Measurements from ENCODE around the gene CHRM1. TPM values are rescaled to one million over a fixed set of nuclear protein-coding genes. Genes with fewer than 3 reads are reported as not detected.

CHRM1 gene
- total RNA-seq, 2 experiments from 2014 or later, result not detected

- H3K36me3 ChIP-seq (ENCODE audit: insufficient read depth, low read length), result no peaks in the 10 kb centered on the region
- no peaks in the 10 kb centered on the region for H3K9me3 ChIP-seq (ENCODE audit: low read length)
- no peak overlapping the region for H3K4me3 ChIP-seq (ENCODE audit: low read depth, low read length, poor library complexity, severe bottlenecking)
- no peak overlapping the region for H3K4me2 ChIP-seq (ENCODE audit: low read length)
- H4K20me1 ChIP-seq (ENCODE audit: insufficient read depth, low read length), result no peaks in the 10 kb centered on the region
- intact Hi-C loops (cut with micrococcal nuclease; ENCODE audit: unreplicated experiment), result no loop called here
- ChIA-PET POLR2A (no interaction called here), CTCF (ENCODE audit: unreplicated experiment) (no interaction called here)
- no TSS peak for BruUV-seq (replicated peaks)
- no peak for DNase-seq (ENCODE audit: low spot score)
- H3K27ac ChIP-seq (ENCODE audit: low read depth, low read length, poor library complexity, severe bottlenecking), result no peak overlapping the region
- no peaks in the 10 kb centered on the region for H3K79me2 ChIP-seq (ENCODE audit: insufficient read depth, low read depth, low read length)
- no peaks in the 10 kb centered on the region for H3K4me1 ChIP-seq (ENCODE audit: insufficient read depth, low read length, poor library complexity, severe bottlenecking)
- H3K9me2 ChIP-seq (ENCODE audit: insufficient read depth, low read length), result no peaks in the 10 kb centered on the region
- TF ChIP-seq, protein P1, sequence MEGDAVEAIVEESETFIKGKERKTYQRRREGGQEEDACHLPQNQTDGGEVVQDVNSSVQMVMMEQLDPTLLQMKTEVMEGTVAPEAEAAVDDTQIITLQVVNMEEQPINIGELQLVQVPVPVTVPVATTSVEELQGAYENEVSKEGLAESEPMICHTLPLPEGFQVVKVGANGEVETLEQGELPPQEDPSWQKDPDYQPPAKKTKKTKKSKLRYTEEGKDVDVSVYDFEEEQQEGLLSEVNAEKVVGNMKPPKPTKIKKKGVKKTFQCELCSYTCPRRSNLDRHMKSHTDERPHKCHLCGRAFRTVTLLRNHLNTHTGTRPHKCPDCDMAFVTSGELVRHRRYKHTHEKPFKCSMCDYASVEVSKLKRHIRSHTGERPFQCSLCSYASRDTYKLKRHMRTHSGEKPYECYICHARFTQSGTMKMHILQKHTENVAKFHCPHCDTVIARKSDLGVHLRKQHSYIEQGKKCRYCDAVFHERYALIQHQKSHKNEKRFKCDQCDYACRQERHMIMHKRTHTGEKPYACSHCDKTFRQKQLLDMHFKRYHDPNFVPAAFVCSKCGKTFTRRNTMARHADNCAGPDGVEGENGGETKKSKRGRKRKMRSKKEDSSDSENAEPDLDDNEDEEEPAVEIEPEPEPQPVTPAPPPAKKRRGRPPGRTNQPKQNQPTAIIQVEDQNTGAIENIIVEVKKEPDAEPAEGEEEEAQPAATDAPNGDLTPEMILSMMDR (conservative IDR thresholded peaks at IDR 0.05; ENCODE audit: low read length), result no peak
- no peak for TF ChIP-seq EZH2phosphoT487 (IDR thresholded peaks at IDR 0.05; ENCODE audit: borderline replicate concordance, low read depth, low read length)
- no peak overlapping the region for H2AFZ ChIP-seq (ENCODE audit: low read length)
Observed at GRCh38 chr11:62933750-62934495, 12.8 kb upstream of the CHRM1 start.

DNA sequence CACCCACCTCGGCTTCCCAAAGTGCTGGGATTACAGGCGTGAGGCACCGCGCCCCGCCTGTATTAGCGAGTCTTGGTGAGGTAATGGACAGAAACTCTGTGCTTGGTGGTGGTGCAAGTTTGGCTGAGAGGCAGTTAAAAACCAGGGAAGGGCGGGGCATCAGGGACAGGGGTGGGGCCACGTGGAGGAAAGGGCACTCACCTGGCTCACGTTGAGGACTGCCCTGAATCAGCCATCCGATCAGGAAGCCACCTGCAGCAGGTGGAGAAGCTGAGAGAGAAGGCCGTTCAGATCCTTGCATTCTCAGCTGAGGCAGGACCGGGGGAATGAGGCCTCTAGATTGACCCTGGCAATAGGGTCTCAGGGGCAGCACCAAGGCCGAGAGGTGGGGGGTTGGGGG is 12.1 kb upstream of the CHRM1 start:
- no peak for DNase-seq (ENCODE audit: low spot score)
- Histone ChIP-seq H2AFZ (ENCODE audit: low read length) (no peak overlapping the region), H3K4me3 (ENCODE audit: low read depth, low read length, poor library complexity, severe bottlenecking) (no peak overlapping the region), H3K9me3 (ENCODE audit: low read length) (no peaks in the 10 kb centered on the region), H3K9me2 (ENCODE audit: insufficient read depth, low read length) (no peaks in the 10 kb centered on the region), H3K36me3 (ENCODE audit: insufficient read depth, low read length) (no peaks in the 10 kb centered on the region), H3K27ac (ENCODE audit: low read depth, low read length, poor library complexity, severe bottlenecking) (no peak overlapping the region), H3K79me2 (ENCODE audit: insufficient read depth, low read depth, low read length) (no peaks in the 10 kb centered on the region), H3K4me1 (ENCODE audit: insufficient read depth, low read length, poor library complexity, severe bottlenecking) (no peaks in the 10 kb centered on the region), H3K4me2 (ENCODE audit: low read length) (no peak overlapping the region), H4K20me1 (ENCODE audit: insufficient read depth, low read length) (no peaks in the 10 kb centered on the region)
- TF ChIP-seq, protein P1 (conservative IDR thresholded peaks at IDR 0.05; ENCODE audit: low read length), result no peak
- TF ChIP-seq EZH2phosphoT487 (IDR thresholded peaks at IDR 0.05; ENCODE audit: borderline replicate concordance, low read depth, low read length), result no peak
- intact Hi-C loops (cut with micrococcal nuclease; ENCODE audit: unreplicated experiment), result no loop called here
- BruUV-seq (replicated peaks), result no TSS peak
- CTCF ChIA-PET (ENCODE audit: unreplicated experiment), result no interaction called here
- POLR2A ChIA-PET, result no interaction called here

GRCh38 chr11:62931499-62932278 is 10.5 kb upstream of the CHRM1 start:
- no peak overlapping the region for H2AFZ ChIP-seq (ENCODE audit: low read length)
- no peaks in the 10 kb centered on the region for H3K79me2 ChIP-seq (ENCODE audit: insufficient read depth, low read depth, low read length)
- H4K20me1 ChIP-seq (ENCODE audit: insufficient read depth, low read length), result no peaks in the 10 kb centered on the region
- H3K27ac ChIP-seq (ENCODE audit: low read depth, low read length, poor library complexity, severe bottlenecking), result no peak overlapping the region
- TF ChIP-seq, protein P1 (conservative IDR thresholded peaks at IDR 0.05; ENCODE audit: low read length), result no peak
- no peak for TF ChIP-seq EZH2phosphoT487 (IDR thresholded peaks at IDR 0.05; ENCODE audit: borderline replicate concordance, low read depth, low read length)
- ChIA-PET POLR2A (interaction anchor here (0.7 to 0.9 kb wide), 2 partner anchors 18 to 1533 kb away, joined by 3 read pairs; no protein-coding TSS in a partner anchor), CTCF (ENCODE audit: unreplicated experiment) (no interaction called here)
- BruUV-seq (replicated peaks), result no TSS peak
- H3K4me2 ChIP-seq (ENCODE audit: low read length), result no peak overlapping the region
- no peaks in the 10 kb centered on the region for H3K9me2 ChIP-seq (ENCODE audit: insufficient read depth, low read length)
- no peak for DNase-seq (ENCODE audit: low spot score)
- H3K4me1 ChIP-seq (ENCODE audit: insufficient read depth, low read length, poor library complexity, severe bottlenecking), result no peaks in the 10 kb centered on the region
- intact Hi-C loops (cut with micrococcal nuclease; ENCODE audit: unreplicated experiment), result no loop called here
- H3K36me3 ChIP-seq (ENCODE audit: insufficient read depth, low read length), result no peaks in the 10 kb centered on the region
- no peaks in the 10 kb centered on the region for H3K9me3 ChIP-seq (ENCODE audit: low read length)
- no peak overlapping the region for H3K4me3 ChIP-seq (ENCODE audit: low read depth, low read length, poor library complexity, severe bottlenecking)
